Natural killer cell (primary cell): ENCODE measurements around the gene MARCHF3. TPM values are rescaled to one million over a fixed set of nuclear protein-coding genes. Genes with fewer than 3 reads are reported as not detected.
A peak's percentile ranks its signal among the peaks of the same experiment; 100 is the strongest.

Source experiments
- ATAC-seq, 3 donors: fragments of 150-1000 bp in 2 of 3; fragments of 200-7000 bp in 1 of 3; cut with Tn5 transposase; 1 replicate in 1 of 3; 2 replicates in 2 of 3; pipeline ENCODE4 v1.10.0; 2021; ENCODE audit warnings: mild to moderate bottlenecking in 2 of 3, moderate library complexity in 2 of 3
- DNase-seq, 2 donors: peaks; one replicate each; pipeline versions ENCODE4 v3.0.0 to v3.0.0-alpha.2; 2013 to 2021; ENCODE audit warnings: mixed read lengths in 1 of 2
- H3K27ac ChIP-seq: one replicate; pipeline ENCODE4 v1.5.1; 2013; ENCODE audit warnings: mild to moderate bottlenecking, low read length
- H3K27me3 ChIP-seq: one replicate; pipeline ENCODE4 v1.6.1; 2013; ENCODE audit warnings: low read length; ENCODE audit not compliant: control insufficient read depth, insufficient read depth
- H3K36me3 ChIP-seq: one replicate; pipeline ENCODE4 v1.6.1; 2013; ENCODE audit warnings: low read length; ENCODE audit not compliant: control insufficient read depth, insufficient read depth
- H3K4me1 ChIP-seq: one replicate; pipeline ENCODE4 v1.6.1; 2013; ENCODE audit warnings: low read length; ENCODE audit not compliant: control insufficient read depth, insufficient read depth
- H3K4me3 ChIP-seq: one replicate; pipeline ENCODE4 v1.5.1; 2013; ENCODE audit warnings: low read length
- H3K9me3 ChIP-seq: one replicate; pipeline ENCODE4 v1.6.1; 2013; ENCODE audit warnings: low read length; ENCODE audit not compliant: control insufficient read depth, insufficient read depth
- H3K27ac Mint-ChIP-seq, 2 donors: one replicate each; pipeline ENCODE4 v1.8.0; 2022; ENCODE audit warnings: mild to moderate bottlenecking in 2 of 2, mixed read lengths in 2 of 2, moderate library complexity in 1 of 2
- H3K27me3 Mint-ChIP-seq, 2 donors: one replicate each; pipeline ENCODE4 v1.8.0; 2022; ENCODE audit warnings: low read depth in 2 of 2, mixed read lengths in 2 of 2
- H3K36me3 Mint-ChIP-seq: one replicate; pipeline ENCODE4 v1.8.0; 2022; ENCODE audit warnings: mixed read lengths
- H3K4me1 Mint-ChIP-seq, 2 donors: one replicate each; pipeline ENCODE4 v1.8.0; 2022; ENCODE audit warnings: mixed read lengths in 2 of 2
- H3K4me3 Mint-ChIP-seq: one replicate; pipeline ENCODE4 v1.8.0; 2022; ENCODE audit warnings: mild to moderate bottlenecking, moderate library complexity, mixed read lengths
- H3K9me3 Mint-ChIP-seq, 2 donors: one replicate each; pipeline ENCODE4 v1.8.0; 2022; ENCODE audit warnings: mixed read lengths in 2 of 2
- WGBS: methylation state at CpG from one replicate; pipeline ENCODE4 v1.1.7; 2013; ENCODE audit warnings: missing lambda C conversion rate; ENCODE audit not compliant: insufficient coverage; 5-methylcytosine and 5-hydroxymethylcytosine counted together
- intact Hi-C: fragments of 100-400 bp; cut with micrococcal nuclease; formaldehyde crosslinking; loops from one replicate; pipeline ENCODE4 v1.14.2; 2022
- total RNA-seq, 4 donors: library from RNA; stranded (reverse); fragments of 120-200 nt in 1 of 4; gene quantifications; one replicate each; pipeline versions ENCODE4 v1.2.3 to v1.2.4, GENCODE V29; 2013 to 2022
- TF ChIP-seq, protein P1 (sequence below): fragments of 200-600 bp; IDR thresholded peaks from one replicate; pipeline ENCODE4 v1.8.0; 2022; ENCODE audit warnings: antibody characterized with exemption

The MARCHF3 gene
- total RNA-seq, 3 donors from 2014 or later (not counting 1 experiment from before 2014, with no cell fraction given): 6.8 to 11.2 (median 8.9) TPM

DNA sequence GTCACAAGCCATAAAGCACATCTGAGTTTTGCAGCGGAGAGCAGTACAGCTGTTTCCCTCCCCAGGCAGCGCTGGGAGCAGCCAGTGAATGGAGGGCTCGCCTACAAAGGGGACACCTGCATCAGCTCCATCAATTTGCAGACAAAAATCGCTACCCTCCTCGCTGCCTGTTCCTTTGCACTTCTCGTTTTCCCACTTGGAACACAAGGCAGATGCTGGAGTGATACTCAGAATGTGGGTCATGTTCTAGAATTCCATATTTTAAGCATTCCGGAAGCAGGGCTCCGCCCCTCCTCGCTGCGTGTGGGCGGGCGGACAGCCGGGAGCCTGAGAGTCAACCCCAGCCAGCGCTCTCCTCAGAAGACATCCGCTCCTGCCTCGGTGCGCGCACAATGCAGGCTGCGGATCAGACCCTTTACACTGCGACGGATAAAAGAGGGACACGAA, 161.3 kb downstream of the MARCHF3 start:
- H3K36me3 Mint-ChIP-seq: no peaks in the 10 kb centered on the region
- H3K27ac Mint-ChIP-seq: peak overlapping the region in 1 of 2 donors; percentile 77
- Histone ChIP-seq H3K27ac (no peak overlapping the region), H3K4me3 (no peak overlapping the region), H3K4me1 (no peaks in the 10 kb centered on the region), H3K36me3 (no peaks in the 10 kb centered on the region), H3K9me3 (no peaks in the 10 kb centered on the region), H3K27me3 (no peaks in the 10 kb centered on the region)
- H3K4me1 Mint-ChIP-seq: peaks cover 11 to 12% of the 10 kb centered on the region in 2 donors
- intact Hi-C loops: no loop called here
- WGBS: 18% methylated on average over 22 of the region's 22 CpGs
- DNase-seq: peak in 1 of 2 donors; percentile 47
- H3K9me3 Mint-ChIP-seq: no peaks in the 10 kb centered on the region
- H3K27me3 Mint-ChIP-seq: no peaks in the 10 kb centered on the region
- peak in 2 of 3 donors; percentile 72 to 78 for ATAC-seq
- TF ChIP-seq, protein P1, sequence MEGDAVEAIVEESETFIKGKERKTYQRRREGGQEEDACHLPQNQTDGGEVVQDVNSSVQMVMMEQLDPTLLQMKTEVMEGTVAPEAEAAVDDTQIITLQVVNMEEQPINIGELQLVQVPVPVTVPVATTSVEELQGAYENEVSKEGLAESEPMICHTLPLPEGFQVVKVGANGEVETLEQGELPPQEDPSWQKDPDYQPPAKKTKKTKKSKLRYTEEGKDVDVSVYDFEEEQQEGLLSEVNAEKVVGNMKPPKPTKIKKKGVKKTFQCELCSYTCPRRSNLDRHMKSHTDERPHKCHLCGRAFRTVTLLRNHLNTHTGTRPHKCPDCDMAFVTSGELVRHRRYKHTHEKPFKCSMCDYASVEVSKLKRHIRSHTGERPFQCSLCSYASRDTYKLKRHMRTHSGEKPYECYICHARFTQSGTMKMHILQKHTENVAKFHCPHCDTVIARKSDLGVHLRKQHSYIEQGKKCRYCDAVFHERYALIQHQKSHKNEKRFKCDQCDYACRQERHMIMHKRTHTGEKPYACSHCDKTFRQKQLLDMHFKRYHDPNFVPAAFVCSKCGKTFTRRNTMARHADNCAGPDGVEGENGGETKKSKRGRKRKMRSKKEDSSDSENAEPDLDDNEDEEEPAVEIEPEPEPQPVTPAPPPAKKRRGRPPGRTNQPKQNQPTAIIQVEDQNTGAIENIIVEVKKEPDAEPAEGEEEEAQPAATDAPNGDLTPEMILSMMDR: no peak
- H3K4me3 Mint-ChIP-seq: peak overlapping the region; percentile 85

- no peaks in the 10 kb centered on the region for H3K27me3 Mint-ChIP-seq
- Histone ChIP-seq H3K27ac (no peak overlapping the region), H3K4me1 (no peaks in the 10 kb centered on the region), H3K4me3 (no peak overlapping the region), H3K9me3 (no peaks in the 10 kb centered on the region), H3K27me3 (no peaks in the 10 kb centered on the region), H3K36me3 (no peaks in the 10 kb centered on the region)
- DNase-seq: no peak
- TF ChIP-seq, protein P1: no peak
- H3K27ac Mint-ChIP-seq: peak overlapping the region in 1 of 2 donors; percentile 77
- intact Hi-C loops: no loop called here
- no peaks in the 10 kb centered on the region for H3K36me3 Mint-ChIP-seq
- H3K9me3 Mint-ChIP-seq: no peaks in the 10 kb centered on the region
- peak overlapping the region; percentile 85 for H3K4me3 Mint-ChIP-seq
- 64% methylated on average over 11 of the region's 11 CpGs for WGBS
- H3K4me1 Mint-ChIP-seq: peaks cover 11 to 12% of the 10 kb centered on the region in 2 donors
- no peak for ATAC-seq
These were observed 161.9 kb downstream of the MARCHF3 start for GRCh38 chr5:126868338-126869004.

- no peaks in the 10 kb centered on the region for H3K27me3 ChIP-seq
- H3K4me3 ChIP-seq: no peak overlapping the region
- no peaks in the 10 kb centered on the region for H3K36me3 ChIP-seq
- no peak for DNase-seq
- no peaks in the 10 kb centered on the region for H3K27me3 Mint-ChIP-seq
- TF ChIP-seq, protein P1: no peak
- 91% methylated on average over 7 of the region's 8 CpGs for WGBS
- intact Hi-C loops: no loop called here
- H3K27ac Mint-ChIP-seq: no peak overlapping the region
- no peak for ATAC-seq
- H3K36me3 Mint-ChIP-seq: no peaks in the 10 kb centered on the region
- H3K9me3 Mint-ChIP-seq: no peaks in the 10 kb centered on the region
- no peaks in the 10 kb centered on the region for H3K9me3 ChIP-seq
- H3K4me1 ChIP-seq: no peaks in the 10 kb centered on the region
- H3K4me1 Mint-ChIP-seq: peaks cover 11 to 12% of the 10 kb centered on the region in 2 donors
- H3K4me3 Mint-ChIP-seq: no peak overlapping the region
- H3K27ac ChIP-seq: no peak overlapping the region
These were observed 163.3 kb downstream of the MARCHF3 start for GRCh38 chr5:126866851-126867636.
